Measurements from ENCODE around the gene IFT27.
"Not testable (repeated sequence)": the region's sequence is repeated elsewhere in the genome, so short reads cannot be mapped to it uniquely, and the experiment has no call there.

Gene IFT27

GRCh38 chr22:36734171-36735058 is 41.5 kb downstream of the IFT27 start:
- TF ChIP-seq ZFX (IDR thresholded peaks at IDR 0.05), result no peak
- no peak overlapping the region for H3K27ac ChIP-seq

- TF ChIP-seq ZFX (IDR thresholded peaks at IDR 0.05), result no peak
- TF ChIP-seq CTCF (conservative IDR thresholded peaks at IDR 0.05), result no peak
- H3K27ac ChIP-seq, result no peak overlapping the region
These were observed 42.6 kb downstream of the IFT27 start for GRCh38 chr22:36733271-36733670.

GRCh38 chr22:36732609-36733008 is 43.3 kb downstream of the IFT27 start:
- TF ChIP-seq ZFX (IDR thresholded peaks at IDR 0.05) (no peak), CTCF (conservative IDR thresholded peaks at IDR 0.05) (no peak)
- no peak overlapping the region for H3K27ac ChIP-seq

- no peak for TF ChIP-seq ZFX (IDR thresholded peaks at IDR 0.05)
- no peak for TF ChIP-seq CTCF (conservative IDR thresholded peaks at IDR 0.05)
These were observed 44.0 kb downstream of the IFT27 start for GRCh38 chr22:36731916-36732315.

GRCh38 chr22:36731321-36731720 is 44.6 kb downstream of the IFT27 start:
- H3K27ac ChIP-seq, result not testable (repeated sequence)

More at GRCh38 chr22:36731916-36732315, 44.0 kb downstream of the IFT27 start:
- no peak overlapping the region for H3K27ac ChIP-seq

GRCh38 chr22:36730176-36730858 is 45.6 kb downstream of the IFT27 start:
- H3K27ac ChIP-seq, result no peak overlapping the region
- TF ChIP-seq ZFX (IDR thresholded peaks at IDR 0.05) (no peak), CTCF (conservative IDR thresholded peaks at IDR 0.05) (no peak)

GRCh38 chr22:36729321-36729720 is 46.6 kb downstream of the IFT27 start:
- TF ChIP-seq ZFX (IDR thresholded peaks at IDR 0.05), result no peak
- no peak for TF ChIP-seq CTCF (conservative IDR thresholded peaks at IDR 0.05)

GRCh38 chr22:36728505-36728904 is 47.4 kb downstream of the IFT27 start:
- no peak overlapping the region for H3K27ac ChIP-seq
- no peak for TF ChIP-seq ZFX (IDR thresholded peaks at IDR 0.05)

More at GRCh38 chr22:36729321-36729720, 46.6 kb downstream of the IFT27 start:
- H3K27ac ChIP-seq, result no peak overlapping the region

Measured in C4-2B (cell line).